GM21447 (cell line): Measurements from ENCODE around the gene RNF39.
"Not testable (repeated sequence)": the region's sequence is repeated elsewhere in the genome, so short reads cannot be mapped to it uniquely, and the experiment has no call there.

Source experiments
- ATAC-seq: cut with Tn5 transposase; IDR thresholded peaks from one replicate; pipeline ENCODE4 v1.9.1; 2021; ENCODE audit not compliant: unreplicated experiment

RNF39 gene

DNA sequence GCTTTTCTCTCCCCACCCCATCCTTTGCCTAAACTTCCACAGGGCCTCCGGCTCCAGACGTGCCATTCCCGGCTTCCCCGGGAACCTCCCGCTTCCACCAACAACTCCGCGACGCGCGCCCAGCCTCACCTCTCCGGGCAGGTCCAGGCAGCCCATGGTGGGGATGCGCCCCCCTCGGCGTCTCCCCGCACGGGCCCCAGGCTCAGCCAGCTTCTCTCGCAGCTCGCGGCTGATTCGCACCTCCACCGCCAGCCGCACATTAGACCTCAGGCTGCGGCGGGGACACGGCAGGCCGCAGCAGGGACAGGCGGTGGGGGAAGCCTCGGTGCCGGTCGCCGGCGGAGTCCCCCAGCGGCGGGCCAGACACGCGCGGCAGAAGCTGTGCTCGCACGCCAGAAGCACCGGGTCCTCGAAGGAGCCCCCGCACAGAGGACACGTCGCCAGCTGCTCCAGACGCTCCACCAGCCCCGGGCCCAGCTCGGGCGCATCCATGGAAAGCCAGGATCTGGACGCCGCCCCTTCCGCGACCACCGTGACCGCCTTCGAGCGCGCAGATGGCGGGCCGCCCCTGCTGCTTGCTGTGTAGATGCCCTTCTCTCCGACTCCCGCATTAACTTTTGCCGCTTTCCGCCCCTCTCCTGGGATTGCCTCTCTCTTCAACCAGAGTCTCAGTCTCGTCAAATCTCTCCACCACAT lies at the start of gene RNF39:
Gene RNF39, minus strand, starts transcription at position 676 of the 696 bp plus-strand sequence. Its CDS starts 184 bp downstream, at position 492.
- ATAC-seq = no peak

- no peak for ATAC-seq
These were observed 46.9 kb upstream of the RNF39 start for GRCh38 chr6:30122515-30122914.

DNA sequence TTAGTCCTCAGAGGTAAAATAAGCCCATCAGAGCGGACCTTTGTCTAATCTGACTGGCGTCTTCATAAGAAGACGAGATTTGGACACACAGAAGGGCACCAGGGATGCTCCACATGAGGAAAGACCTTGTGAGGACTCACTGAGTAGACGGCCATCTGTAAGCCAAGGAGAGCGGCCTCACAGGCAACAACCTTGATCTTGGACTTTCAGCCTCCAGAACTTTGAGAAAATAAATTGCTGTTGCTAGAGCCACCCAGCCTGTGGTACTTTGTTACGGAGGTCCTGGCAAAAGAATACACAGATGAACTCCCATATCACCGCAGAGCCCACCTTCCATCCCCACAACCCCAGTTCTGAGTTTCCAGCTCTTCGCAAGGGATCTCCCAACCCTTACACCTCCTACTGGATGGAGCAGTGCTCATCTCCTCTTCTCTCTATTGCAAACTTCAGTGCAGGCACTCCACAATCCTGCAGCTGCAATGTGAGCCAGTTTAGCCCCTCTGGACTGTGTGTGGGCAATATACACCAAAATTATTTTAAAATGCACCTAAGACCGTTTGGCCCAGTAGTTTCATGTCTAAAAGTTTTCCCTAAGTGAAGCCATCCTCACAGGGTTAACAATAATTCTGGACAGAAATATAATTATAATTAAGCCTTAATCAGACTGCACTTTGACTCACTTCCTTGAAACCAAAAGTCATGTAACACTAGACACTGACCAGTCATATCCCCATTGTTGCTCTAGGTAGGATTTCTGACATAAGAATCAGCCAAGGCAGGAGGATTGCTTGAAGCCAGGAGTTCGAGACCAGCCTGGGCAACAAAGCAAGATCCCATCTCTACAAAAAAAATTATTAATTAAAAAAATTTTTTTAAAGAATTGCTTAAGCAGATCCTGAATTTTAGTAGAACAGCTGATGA lies 46.1 kb upstream of the RNF39 start:
- ATAC-seq = no peak

- ATAC-seq = not testable (repeated sequence)
These were observed 43.1 kb upstream of the RNF39 start for GRCh38 chr6:30118691-30119090.

GRCh38 chr6:30116724-30117123 lies 41.2 kb upstream of the RNF39 start:
- no peak for ATAC-seq

GRCh38 chr6:30113841-30114240 lies 38.3 kb upstream of the RNF39 start:
- ATAC-seq = no peak

DNA sequence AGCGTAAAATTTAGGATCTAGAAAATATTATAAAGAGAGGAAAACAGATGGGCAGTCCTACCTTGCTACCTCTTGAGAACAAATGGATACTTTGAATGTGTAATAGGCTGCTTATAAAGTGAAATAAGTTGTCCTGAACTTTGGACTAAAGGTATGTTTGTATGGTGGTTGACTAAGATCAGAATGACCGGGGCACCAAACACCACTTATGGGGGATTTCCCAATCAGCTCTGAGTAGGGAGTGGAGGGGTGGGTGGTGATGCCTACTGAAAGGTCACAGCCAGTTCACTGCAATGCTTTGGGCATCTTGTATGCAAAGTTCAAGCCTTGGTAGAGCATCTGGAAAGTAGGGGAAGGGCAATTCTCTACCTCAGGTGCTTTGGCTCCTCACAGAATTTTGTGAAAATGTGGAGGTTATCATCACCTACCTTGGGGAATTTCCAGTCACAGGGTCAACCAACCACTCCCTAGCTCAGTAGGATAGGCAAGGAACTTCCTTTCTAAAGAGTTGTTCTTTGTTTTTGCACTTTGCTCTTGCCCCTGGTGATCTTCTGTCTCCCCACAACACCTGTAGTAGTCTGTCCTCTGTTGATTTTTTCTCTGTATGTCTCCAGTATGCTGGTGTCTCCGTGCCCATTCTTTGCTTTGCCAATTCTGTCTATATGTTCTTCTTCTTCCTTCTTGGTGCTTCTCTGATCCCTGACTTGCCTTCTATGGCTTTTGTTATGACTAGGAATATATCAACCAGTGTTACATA lies 37.6 kb upstream of the RNF39 start, which contains the start of gene TRIM31:
Gene TRIM31, minus strand, starts transcription at position 88 of the 757 bp plus-strand sequence. CDS start 285 bp downstream, outside the sequence.
- no peak for ATAC-seq

- ATAC-seq = no peak
These were observed 36.9 kb upstream of the RNF39 start for GRCh38 chr6:30112402-30112994.

DNA sequence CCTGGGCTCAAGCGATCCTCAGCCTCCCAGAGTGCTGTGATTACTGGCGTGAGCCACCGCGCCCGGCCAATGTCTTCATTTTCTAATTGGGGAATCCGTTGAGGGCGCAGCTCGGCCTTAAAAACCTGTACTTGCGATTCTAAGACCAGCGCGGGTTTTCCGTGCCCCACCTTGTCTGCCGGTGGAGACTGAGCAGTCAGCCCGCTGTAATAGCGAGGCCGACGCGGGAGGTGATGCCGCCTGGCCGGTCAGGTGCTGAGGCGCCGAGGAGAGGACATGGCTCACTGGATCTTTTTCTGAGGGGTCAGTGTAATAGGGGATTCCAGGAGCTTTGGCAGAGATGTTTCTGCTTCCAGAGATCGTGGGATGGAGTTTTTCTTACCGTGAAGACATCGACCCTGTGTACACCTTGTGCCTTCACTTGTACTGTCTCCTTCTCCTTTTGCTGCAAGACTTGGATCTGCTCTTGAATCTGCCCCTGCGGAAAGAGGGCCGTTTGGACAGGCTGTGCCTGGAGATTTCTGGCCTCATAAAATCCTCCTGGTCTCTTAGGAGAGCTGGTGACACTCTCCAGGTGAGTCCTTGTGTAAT lies 35.8 kb upstream of the RNF39 start:
- no peak for ATAC-seq

- no peak for ATAC-seq
These were observed 29.1 kb upstream of the RNF39 start for GRCh38 chr6:30104661-30105060.

GRCh38 chr6:30103872-30104179 lies 28.3 kb upstream of the RNF39 start:
- ATAC-seq = no peak

DNA sequence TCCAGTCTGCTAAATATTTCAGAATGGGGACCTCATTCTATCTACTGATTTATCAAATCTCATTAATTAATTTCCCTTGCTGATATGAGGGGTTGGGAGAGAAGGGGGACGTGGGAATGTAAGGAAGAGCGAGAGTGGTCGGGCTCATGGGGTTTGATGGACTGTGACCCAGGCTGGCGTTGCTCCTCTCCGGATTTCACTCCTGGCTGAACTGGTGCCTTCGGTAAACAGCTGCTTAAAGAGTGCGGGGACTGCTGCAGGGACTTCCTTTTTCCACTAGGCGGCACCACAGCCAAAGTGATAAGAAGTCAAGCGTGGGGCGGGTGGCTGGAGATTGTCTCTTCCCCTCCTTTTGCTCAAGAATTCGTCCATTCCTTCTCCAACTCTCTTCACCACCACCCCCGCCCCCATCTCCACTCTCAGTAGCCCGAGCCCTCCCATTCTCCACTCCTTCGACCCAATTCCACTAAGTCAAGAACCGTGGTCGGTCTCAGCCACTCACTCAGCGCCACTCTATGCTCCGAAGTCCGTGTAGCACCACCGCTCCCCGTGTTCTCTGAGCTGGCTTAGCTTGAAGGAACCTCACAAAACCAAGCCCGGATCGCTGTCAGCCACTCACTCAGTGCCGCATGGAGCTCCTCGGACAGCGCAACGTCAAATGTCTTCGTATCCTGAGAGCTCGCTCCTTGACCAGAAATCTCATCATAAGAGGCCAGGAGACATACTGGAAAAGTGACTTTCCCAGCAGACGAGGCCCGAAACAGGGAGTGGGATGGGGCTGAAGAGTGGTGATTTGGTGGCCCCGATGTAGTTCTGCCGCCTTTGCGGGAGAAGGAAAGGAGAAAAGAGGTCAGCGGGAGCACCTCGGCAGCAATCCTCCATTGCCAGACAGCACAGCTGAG lies 27.7 kb upstream of the RNF39 start:
- ATAC-seq = peak; percentile 64

DNA sequence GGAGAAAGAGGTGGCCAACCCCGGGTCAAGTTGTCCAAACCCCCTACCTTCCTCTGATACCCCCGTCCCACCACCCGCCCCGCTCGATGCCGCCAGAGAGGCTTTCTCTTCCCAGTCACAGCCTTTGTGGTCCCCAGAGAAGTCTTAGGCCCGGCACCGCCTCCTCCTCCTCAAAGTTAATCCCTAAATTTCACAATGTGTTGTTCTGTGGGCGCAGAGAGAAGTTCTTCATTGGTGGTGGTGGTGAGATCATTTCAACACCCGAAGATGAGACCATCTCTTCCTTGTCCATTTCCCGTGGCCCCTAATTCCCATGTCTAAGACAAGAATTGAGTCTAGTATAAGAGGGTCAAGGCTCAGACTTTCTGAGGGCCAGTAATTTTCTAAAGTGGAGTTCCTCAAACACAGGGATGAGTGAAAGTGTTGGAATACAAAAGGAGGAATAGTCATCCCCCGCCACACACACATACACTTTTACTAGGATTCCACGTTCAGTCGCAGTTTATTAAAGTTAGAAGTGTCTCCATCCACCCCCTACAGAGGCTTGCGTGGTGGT lies 26.9 kb upstream of the RNF39 start:
- ATAC-seq = no peak

- peak; percentile 56 for ATAC-seq
These were observed 26.2 kb upstream of the RNF39 start for GRCh38 chr6:30101444-30102413.

DNA sequence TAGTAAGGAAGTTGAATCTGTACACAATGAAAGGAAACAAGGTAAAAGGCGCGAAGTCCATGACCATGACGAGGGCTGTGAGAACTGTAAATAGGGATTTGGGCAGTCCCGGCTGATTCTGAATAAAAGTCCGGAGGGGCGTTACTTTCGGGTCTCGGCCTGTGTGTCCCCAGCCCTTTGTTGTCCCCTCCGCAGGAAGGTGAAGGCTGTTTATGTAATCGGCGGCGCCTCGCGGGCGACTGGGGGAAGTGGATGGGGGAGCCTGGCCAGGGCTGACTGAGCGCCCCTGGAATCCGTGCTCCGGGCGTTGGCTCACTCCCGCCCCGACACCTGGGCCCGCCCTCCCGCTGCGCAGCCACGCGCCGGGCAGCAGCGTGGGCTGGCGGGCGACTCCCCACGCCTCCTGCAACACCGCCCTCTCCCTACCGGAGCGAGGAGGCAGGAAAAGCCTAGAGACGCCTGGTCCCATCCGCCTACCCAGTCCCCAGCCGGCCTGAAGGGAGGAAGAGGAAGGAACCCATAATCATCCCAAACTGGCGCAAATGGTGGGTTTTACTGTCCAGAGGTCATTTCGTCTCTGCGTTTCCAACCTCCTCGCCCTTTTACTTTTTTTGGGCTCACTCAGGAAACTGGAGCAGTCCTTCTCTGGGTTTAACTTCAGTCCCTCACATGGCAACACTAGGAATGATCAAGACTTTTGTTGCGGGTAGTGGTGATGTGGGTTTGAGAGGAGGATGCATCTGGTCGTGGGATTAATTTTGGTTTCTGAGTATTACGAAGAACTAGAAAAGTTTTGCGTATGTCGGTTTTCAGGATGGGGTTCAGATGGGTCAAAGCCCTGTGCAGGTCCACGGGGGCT lies 25.2 kb upstream of the RNF39 start:
- ATAC-seq = no peak

DNA sequence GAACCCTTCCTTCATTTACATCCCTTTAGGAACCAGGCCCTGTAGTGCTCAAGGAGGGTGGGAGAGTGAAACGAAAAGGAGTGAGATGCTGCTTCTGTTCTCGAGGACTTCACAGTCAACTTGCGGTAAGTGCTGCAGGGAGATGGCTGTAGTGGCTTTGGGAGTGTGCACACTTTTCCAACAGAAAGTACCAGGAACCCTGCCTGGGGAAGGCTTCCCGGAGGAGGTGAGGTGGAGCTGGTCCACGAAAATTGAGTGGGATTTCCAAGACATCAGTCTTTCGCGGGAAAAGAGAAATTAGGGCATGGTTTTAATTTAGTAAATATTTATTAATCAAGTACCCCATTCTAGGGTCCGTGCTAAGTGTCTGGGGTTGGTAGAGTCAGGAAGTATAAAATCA lies 24.6 kb upstream of the RNF39 start:
- ATAC-seq = no peak
